Glomerular visceral epithelial cell (primary cell): Measurements from ENCODE around the gene GLI2.
A peak's percentile ranks its signal among the peaks of the same experiment; 100 is the strongest.

Source experiments
- DNase-seq: peaks from one replicate; pipeline ENCODE4 v3.0.0-alpha.2; 2016; ENCODE audit errors: extremely low spot score

Gene GLI2

GRCh38 chr2:120712180-120712681, 23.4 kb upstream of the GLI2 start:
- no peak for DNase-seq

GRCh38 chr2:120715353-120715752, 20.3 kb upstream of the GLI2 start:
- DNase-seq = no peak

GRCh38 chr2:120715941-120716340, 19.7 kb upstream of the GLI2 start:
- no peak for DNase-seq

GRCh38 chr2:120716641-120717585, 18.8 kb upstream of the GLI2 start:
- no peak for DNase-seq

- no peak for DNase-seq
These were observed 16.2 kb upstream of the GLI2 start for GRCh38 chr2:120719491-120719890.

- DNase-seq = no peak
These were observed 15.4 kb upstream of the GLI2 start for GRCh38 chr2:120720231-120720630.

- DNase-seq = peak; percentile 23
These were observed 14.8 kb upstream of the GLI2 start for GRCh38 chr2:120720746-120721375.

GRCh38 chr2:120722246-120722567, 13.5 kb upstream of the GLI2 start:
- DNase-seq = no peak

- DNase-seq = peak; percentile 62
These were observed 12.9 kb upstream of the GLI2 start for GRCh38 chr2:120722568-120723421.

GRCh38 chr2:120726245-120726644, 9.4 kb upstream of the GLI2 start:
- no peak for DNase-seq

- DNase-seq = peak; percentile 60
These were observed 6.0 kb upstream of the GLI2 start for GRCh38 chr2:120729406-120730399.

GRCh38 chr2:120731175-120731574, 4.5 kb upstream of the GLI2 start:
- no peak for DNase-seq

- no peak for DNase-seq
These were observed 3.0 kb upstream of the GLI2 start for GRCh38 chr2:120732506-120733237.

- no peak for DNase-seq
These were observed 2.3 kb upstream of the GLI2 start for GRCh38 chr2:120733238-120733932.

- no peak for DNase-seq
These were observed 577 bp upstream of the GLI2 start for GRCh38 chr2:120734930-120735651.

GRCh38 chr2:120736202-120736623, 545 bp downstream of the GLI2 start:
- DNase-seq = no peak

- DNase-seq = peak; percentile 93
These were observed 1.1 kb downstream of the GLI2 start for GRCh38 chr2:120736624-120737339.
